NCI-H2107 treated with DMSO at 0.1 percent for 48 hours (cell line): ENCODE results near the gene CDH26.

ENCODE experiments used
- DNase-seq: peaks from one replicate; lab custom pipeline; 2025; ENCODE audit not compliant: unreplicated experiment; lab: John Stamatoyannopoulos, UW

Gene CDH26

GRCh38 chr20:59977086-59977485, 18.9 kb downstream of the CDH26 start:
- DNase-seq: no peak

GRCh38 chr20:59983076-59983475, 24.9 kb downstream of the CDH26 start:
- DNase-seq: no peak

GRCh38 chr20:59984541-59984940, 26.3 kb downstream of the CDH26 start:
- no peak for DNase-seq

- DNase-seq: no peak
Measured at GRCh38 chr20:59985164-59985563, 26.9 kb downstream of the CDH26 start.

GRCh38 chr20:59985864-59986263, 27.6 kb downstream of the CDH26 start:
- no peak for DNase-seq

GRCh38 chr20:59987135-59987534, 28.9 kb downstream of the CDH26 start:
- DNase-seq: no peak

- DNase-seq: no peak
Measured at GRCh38 chr20:59988141-59988540, 29.9 kb downstream of the CDH26 start.

- DNase-seq: no peak
Measured at GRCh38 chr20:59992526-59993084, 34.4 kb downstream of the CDH26 start.

GRCh38 chr20:59993736-59994430, 35.7 kb downstream of the CDH26 start:
- no peak for DNase-seq

- no peak for DNase-seq
Measured at GRCh38 chr20:59994697-59995122, 36.5 kb downstream of the CDH26 start.

GRCh38 chr20:59996108-59996507, 37.9 kb downstream of the CDH26 start:
- DNase-seq: no peak

GRCh38 chr20:59997896-59998295, 39.7 kb downstream of the CDH26 start:
- DNase-seq: no peak

- DNase-seq: no peak
Measured at GRCh38 chr20:59999502-59999901, 41.3 kb downstream of the CDH26 start.

- DNase-seq: peak; percentile 39
Measured at GRCh38 chr20:60000271-60001042, 42.2 kb downstream of the CDH26 start.

GRCh38 chr20:60001108-60001507, 42.9 kb downstream of the CDH26 start:
- no peak for DNase-seq

- DNase-seq: no peak
Measured at GRCh38 chr20:60003776-60004175, 45.6 kb downstream of the CDH26 start.

- DNase-seq: no peak
Measured at GRCh38 chr20:60006261-60006660, 48.0 kb downstream of the CDH26 start.

- no peak for DNase-seq
Measured at GRCh38 chr20:60007464-60007863, 49.2 kb downstream of the CDH26 start.

- no peak for DNase-seq
Measured at GRCh38 chr20:60008130-60008808, 50.0 kb downstream of the CDH26 start.

- DNase-seq: no peak
Measured at GRCh38 chr20:60009318-60009717, 51.1 kb downstream of the CDH26 start.

GRCh38 chr20:60009826-60010616, 51.8 kb downstream of the CDH26 start:
- DNase-seq: peak; percentile 29
